ENCODE results near the gene LIX1L.
"Not testable (repeated sequence)": the region's sequence is repeated elsewhere in the genome, so short reads cannot be mapped to it uniquely, and the experiment has no call there.

The LIX1L gene

DNA sequence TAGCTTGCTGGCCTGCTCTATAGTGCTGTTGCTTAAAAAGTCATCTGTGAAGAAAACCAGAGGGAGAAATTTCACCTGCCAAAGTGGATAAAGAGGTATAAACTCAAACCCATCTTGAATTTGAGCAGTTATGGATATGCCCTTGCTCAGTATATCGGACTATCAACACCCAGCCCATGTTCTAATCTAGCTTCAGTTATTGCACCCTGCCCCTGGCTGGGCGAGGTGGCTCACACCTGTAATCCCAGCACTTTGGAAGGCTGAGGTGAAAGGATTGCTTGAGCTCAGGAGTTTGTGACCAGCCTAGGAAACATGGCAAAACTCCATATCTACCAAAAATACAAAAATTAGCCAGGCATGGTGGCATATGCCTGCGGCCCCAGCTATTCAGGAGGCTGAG is 13.3 kb downstream of the LIX1L start:
- DNase-seq (ENCODE audit: extremely low read depth, low read depth), result no peak
- TF ChIP-seq, protein P1, sequence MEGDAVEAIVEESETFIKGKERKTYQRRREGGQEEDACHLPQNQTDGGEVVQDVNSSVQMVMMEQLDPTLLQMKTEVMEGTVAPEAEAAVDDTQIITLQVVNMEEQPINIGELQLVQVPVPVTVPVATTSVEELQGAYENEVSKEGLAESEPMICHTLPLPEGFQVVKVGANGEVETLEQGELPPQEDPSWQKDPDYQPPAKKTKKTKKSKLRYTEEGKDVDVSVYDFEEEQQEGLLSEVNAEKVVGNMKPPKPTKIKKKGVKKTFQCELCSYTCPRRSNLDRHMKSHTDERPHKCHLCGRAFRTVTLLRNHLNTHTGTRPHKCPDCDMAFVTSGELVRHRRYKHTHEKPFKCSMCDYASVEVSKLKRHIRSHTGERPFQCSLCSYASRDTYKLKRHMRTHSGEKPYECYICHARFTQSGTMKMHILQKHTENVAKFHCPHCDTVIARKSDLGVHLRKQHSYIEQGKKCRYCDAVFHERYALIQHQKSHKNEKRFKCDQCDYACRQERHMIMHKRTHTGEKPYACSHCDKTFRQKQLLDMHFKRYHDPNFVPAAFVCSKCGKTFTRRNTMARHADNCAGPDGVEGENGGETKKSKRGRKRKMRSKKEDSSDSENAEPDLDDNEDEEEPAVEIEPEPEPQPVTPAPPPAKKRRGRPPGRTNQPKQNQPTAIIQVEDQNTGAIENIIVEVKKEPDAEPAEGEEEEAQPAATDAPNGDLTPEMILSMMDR (IDR thresholded peaks at IDR 0.05; ENCODE audit: low read depth, low read length), result no peak

DNA sequence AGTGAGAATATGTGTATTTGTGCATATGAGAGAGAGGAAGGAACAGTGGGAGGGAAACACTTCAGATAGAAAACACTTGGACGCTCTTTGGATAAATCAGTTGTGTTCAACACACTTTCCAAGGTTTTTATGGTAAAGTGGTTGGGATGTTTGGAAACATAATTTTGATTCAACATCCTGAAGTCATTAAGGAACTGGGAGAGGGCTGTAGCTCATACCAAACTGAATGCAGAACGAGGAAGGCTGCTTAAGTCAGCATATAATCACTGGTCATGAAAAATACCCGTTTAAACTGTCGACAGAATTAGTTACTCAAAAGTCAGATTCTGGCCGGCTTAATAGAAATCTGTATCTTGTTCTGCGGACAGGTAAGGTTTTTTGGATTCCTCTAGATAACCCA is 14.9 kb downstream of the LIX1L start:
- DNase-seq (ENCODE audit: extremely low read depth, low read depth), result no peak
- TF ChIP-seq, protein P1 (IDR thresholded peaks at IDR 0.05; ENCODE audit: low read depth, low read length), result no peak

DNA sequence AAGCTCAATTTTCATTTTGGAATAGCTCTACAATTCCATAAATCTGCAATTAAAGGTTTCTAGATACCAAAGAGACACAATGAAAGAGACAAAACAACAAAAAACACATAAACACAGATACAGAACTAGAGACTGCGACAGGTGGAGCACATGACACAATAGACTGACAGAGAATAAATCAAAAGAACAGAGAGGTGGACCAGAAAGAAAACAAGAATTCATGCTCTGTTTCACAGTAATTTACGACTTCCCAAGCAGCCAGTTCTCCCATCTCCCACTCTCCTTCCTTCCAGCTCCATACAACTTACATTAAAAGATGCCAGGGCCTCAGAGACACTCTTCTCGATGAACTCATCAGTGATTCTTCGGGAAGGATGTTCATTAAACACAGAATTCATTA is 15.4 kb downstream of the LIX1L start:
- TF ChIP-seq, protein P1 (IDR thresholded peaks at IDR 0.05; ENCODE audit: low read depth, low read length), result no peak

DNA sequence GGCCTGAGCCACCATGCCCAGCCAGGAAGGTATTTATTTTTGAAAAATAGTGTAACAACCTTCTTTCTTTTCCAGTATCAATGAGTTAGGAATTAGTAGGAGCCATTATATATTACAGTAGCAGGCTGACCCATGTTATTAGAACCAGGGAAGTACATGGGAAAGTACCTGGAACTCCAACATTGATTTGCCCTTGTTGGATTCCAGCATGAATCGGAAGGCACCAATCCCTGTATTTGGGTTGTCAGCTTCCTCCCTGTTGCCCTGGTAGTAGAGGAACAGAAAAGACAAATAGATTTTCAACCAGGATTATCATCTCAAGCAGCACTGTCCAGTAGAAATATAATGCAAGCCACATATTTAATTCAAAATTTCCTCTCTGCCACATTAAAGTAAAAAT is 20.4 kb downstream of the LIX1L start:
- TF ChIP-seq, protein P1 (IDR thresholded peaks at IDR 0.05; ENCODE audit: low read depth, low read length), result no peak

More for the DNA sequence above, 15.4 kb downstream of the LIX1L start:
- no peak for DNase-seq (ENCODE audit: extremely low read depth, low read depth)

DNA sequence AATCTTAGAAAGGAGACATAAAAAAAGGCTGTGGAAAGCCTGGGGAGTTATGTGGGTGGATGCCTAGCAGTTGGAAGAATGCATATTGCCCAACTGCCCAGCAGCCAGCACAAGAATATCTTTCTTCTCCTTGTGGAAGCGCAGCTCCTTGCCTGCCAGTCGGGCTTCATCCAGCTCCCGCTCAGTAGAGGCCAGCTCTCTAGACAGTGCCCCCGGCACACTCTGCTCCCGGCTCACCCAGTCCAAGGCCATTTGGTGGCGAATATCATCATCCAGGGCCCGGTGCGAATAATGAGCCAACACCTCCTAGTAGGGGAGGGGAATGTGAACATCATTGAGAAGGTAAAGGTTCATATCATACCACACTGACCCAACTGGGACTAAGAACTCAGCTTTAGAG is 21.6 kb downstream of the LIX1L start:
- no peak for DNase-seq (ENCODE audit: extremely low read depth, low read depth)
- TF ChIP-seq, protein P1 (IDR thresholded peaks at IDR 0.05; ENCODE audit: low read depth, low read length), result no peak

More for the DNA sequence above, 20.4 kb downstream of the LIX1L start:
- DNase-seq (ENCODE audit: extremely low read depth, low read depth), result no peak

DNA sequence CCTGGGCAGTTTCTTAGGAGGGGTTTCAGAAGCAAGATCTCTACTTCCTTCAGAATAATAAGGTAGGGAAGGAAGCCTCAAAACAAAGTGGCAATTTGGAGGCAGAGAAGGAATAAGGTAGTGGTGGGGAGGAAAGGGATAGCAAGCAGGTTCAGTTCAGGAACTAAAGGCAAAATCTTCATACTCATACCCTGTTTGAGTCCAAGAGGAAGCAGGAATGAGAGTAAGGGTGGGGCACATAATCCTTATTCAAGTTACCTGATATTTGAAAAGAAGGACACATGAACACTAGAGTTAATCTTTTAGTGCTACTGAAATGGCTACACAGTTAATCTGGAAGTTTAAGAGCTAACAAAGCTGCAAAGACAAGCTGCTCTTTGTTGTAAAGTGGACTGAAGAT is 22.1 kb downstream of the LIX1L start:
- no peak for DNase-seq (ENCODE audit: extremely low read depth, low read depth)
- TF ChIP-seq, protein P1 (IDR thresholded peaks at IDR 0.05; ENCODE audit: low read depth, low read length), result no peak

DNA sequence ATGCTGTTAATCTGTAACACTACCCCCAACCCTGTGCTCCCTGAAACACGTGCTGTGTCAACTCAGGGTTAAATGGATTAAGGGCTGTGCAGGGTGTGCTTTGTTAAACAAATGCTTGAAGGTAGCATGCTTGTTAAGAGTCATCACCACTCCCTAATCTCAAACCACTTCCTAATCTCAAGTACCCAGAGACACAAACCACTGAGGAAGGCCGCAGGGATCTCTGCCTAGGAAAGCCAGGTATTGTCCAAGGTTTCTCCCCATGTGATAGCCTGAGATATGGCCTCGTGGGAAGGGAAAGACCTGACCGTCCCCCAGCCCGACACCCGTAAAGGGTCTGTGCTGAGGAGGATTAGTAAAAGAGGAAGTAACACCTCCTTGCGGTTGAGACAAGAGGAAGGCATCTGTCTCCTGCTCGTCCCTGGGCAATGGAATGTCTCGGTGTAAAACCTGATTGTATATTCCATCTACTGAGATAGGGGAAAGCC is 25.3 kb downstream of the LIX1L start:
- not testable (repeated sequence) for DNase-seq (ENCODE audit: extremely low read depth, low read depth)

DNA sequence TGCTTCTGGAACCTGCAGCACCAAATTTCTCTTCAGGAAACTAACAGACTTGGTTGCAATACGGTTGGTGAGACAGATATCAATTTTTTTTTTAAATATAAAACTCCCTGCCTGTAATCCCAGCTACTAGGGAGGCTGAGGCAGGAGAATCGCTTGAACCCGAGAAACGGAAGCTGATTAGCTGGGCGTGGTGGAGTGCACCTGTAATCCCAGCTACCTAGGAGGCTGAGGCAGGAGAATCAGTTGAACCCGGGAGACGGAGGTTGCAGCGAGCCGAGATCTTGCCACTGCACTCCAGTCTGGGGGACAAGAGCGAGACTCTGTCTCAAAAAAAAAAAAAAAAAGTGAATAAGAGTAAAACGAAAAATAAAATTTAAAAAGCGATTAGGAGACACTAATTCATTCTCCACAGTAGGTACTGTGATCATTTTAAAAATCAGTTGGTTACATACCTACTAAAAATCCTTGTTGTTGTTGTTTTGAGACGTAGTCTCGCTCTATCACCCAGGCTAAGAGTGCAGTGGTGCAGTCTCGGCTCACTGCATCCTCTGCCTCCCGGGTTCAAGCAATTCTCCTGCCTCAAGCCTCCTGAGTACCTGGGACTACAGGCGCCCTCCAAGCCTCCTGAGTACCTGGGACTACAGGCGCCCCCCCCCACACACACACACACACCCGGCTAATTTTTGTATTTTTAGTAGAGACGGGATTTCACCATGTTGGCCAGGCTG is 29.7 kb downstream of the LIX1L start:
- no peak for DNase-seq (ENCODE audit: extremely low read depth, low read depth)
- TF ChIP-seq, protein P1 (IDR thresholded peaks at IDR 0.05; ENCODE audit: low read depth, low read length), result no peak

Measured in AG09319 (cell line).